Measurements from ENCODE around the gene PLEKHM2.

The PLEKHM2 gene

GRCh38 chr1:15761366-15762128 is 77.4 kb downstream of the PLEKHM2 start:
- H3K27ac ChIP-seq: no peak overlapping the region

GRCh38 chr1:15762546-15762945 is 78.4 kb downstream of the PLEKHM2 start:
- TF ChIP-seq CTCF (IDR thresholded peaks at IDR 0.05) (no peak), ZFX (IDR thresholded peaks at IDR 0.05; ENCODE audit: borderline replicate concordance) (no peak)
- no peak overlapping the region for H3K27ac ChIP-seq

More at GRCh38 chr1:15761366-15762128, 77.4 kb downstream of the PLEKHM2 start:
- TF ChIP-seq CTCF (IDR thresholded peaks at IDR 0.05) (no peak), ZFX (IDR thresholded peaks at IDR 0.05; ENCODE audit: borderline replicate concordance) (no peak)

GRCh38 chr1:15764269-15764764 is 80.2 kb downstream of the PLEKHM2 start:
- TF ChIP-seq CTCF (IDR thresholded peaks at IDR 0.05): no peak
- TF ChIP-seq ZFX (IDR thresholded peaks at IDR 0.05; ENCODE audit: borderline replicate concordance): no peak
- H3K27ac ChIP-seq: no peak overlapping the region

- TF ChIP-seq CTCF (IDR thresholded peaks at IDR 0.05) (no peak), ZFX (IDR thresholded peaks at IDR 0.05; ENCODE audit: borderline replicate concordance) (no peak)
- H3K27ac ChIP-seq: no peak overlapping the region
Measured at GRCh38 chr1:15764890-15765289, 80.8 kb downstream of the PLEKHM2 start.

GRCh38 chr1:15765495-15766194 is 81.5 kb downstream of the PLEKHM2 start:
- no peak overlapping the region for H3K27ac ChIP-seq

GRCh38 chr1:15767941-15768340 is 83.8 kb downstream of the PLEKHM2 start:
- no peak for TF ChIP-seq ZFX (IDR thresholded peaks at IDR 0.05; ENCODE audit: borderline replicate concordance)
- no peak for TF ChIP-seq CTCF (IDR thresholded peaks at IDR 0.05)
- H3K27ac ChIP-seq: no peak overlapping the region

More at GRCh38 chr1:15765495-15766194, 81.5 kb downstream of the PLEKHM2 start:
- TF ChIP-seq ZFX (IDR thresholded peaks at IDR 0.05; ENCODE audit: borderline replicate concordance) (no peak), CTCF (IDR thresholded peaks at IDR 0.05) (no peak)

GRCh38 chr1:15768388-15768787 is 84.3 kb downstream of the PLEKHM2 start:
- TF ChIP-seq ZFX (IDR thresholded peaks at IDR 0.05; ENCODE audit: borderline replicate concordance): no peak
- TF ChIP-seq CTCF (IDR thresholded peaks at IDR 0.05): no peak
- no peak overlapping the region for H3K27ac ChIP-seq
